HG03378 (cell line): ENCODE measurements around the gene CACNA1B.

Source experiments
- ATAC-seq: cut with Tn5 transposase; IDR thresholded peaks from one replicate; pipeline ENCODE4 v1.9.1; 2021; ENCODE audit warnings: mild to moderate bottlenecking, moderate library complexity; ENCODE audit not compliant: unreplicated experiment

CACNA1B gene

DNA sequence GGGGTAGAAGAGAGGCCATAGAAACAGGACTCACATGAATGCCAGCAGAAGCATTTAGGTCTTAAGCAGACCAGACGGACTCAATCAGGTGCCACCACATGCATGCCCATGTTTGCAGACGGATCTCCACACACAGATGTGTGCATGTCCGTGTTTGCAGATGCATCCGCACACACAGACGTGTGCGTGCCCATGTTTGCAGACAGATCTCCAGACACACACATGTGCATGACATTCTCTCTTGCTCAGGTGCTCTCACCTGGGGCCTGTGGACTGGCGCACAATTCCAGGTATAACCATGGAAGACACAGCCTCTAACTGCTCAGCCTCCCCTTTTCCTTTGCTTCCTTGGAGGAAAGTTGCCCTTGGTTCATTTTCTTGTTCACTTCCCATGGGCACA, 148.3 kb downstream of the CACNA1B start:
- no peak for ATAC-seq

DNA sequence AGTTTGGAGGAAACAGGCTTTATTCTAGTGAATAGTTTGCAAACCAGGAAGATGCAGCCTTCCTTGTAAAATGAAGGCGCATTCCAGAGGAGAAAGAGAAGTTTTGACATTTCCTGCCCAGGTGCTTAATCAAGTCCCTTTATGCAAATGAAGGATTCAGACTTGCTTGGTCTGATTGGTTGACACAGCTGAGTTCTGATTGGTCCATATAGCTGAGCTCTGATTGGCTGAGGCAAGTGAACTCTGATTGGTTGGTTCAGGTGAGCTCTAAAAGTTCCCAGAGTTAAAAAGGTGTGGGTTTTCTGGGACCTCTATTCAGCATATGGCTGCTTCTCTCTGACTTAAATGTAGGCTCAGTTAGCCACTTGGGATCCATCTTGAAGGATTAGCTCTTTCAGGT, 151.0 kb downstream of the CACNA1B start:
- no peak for ATAC-seq

DNA sequence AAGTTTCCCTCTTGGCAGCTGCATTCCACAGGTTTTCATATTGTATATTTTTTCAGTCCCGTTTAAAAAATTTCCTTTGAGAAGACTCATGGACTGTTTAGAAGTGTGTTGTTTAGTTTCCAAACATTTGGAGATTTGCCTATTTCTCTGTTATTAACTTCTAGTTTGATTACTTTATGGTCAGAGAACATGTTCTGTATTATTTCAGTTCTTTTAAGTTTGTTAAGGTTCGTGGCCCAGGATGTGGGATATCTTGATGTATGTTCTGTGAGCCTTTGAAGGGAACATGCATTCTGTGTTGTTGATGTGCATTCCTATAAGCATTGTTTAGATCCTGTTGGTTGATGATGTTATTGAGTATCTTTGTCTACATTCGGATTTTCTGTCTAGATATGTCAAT, 153.6 kb downstream of the CACNA1B start:
- no peak for ATAC-seq

GRCh38 chr9:138033950-138034349, 156.4 kb downstream of the CACNA1B start:
- ATAC-seq: no peak

DNA sequence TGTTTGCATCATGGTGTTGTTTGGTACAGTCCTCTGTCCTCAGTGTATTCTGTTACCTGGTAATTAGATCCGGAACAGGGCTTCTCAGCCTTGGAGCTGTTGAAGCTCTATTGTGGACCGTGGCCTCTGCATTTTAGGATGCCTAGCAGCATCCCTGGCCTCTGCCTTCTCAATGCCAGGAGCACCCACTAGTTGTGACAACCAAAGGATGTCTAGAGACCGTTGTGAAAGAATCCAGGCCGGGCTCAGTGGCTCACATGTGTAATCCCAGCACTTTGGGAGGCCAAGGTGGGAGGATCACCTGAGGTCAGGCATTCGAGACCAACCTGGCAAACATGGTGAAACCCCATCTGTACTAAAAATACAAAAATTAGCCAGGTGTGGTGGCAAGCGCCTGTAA, 159.6 kb downstream of the CACNA1B start:
- ATAC-seq: no peak

- no peak for ATAC-seq
These were observed 160.7 kb downstream of the CACNA1B start for GRCh38 chr9:138038244-138038671.

DNA sequence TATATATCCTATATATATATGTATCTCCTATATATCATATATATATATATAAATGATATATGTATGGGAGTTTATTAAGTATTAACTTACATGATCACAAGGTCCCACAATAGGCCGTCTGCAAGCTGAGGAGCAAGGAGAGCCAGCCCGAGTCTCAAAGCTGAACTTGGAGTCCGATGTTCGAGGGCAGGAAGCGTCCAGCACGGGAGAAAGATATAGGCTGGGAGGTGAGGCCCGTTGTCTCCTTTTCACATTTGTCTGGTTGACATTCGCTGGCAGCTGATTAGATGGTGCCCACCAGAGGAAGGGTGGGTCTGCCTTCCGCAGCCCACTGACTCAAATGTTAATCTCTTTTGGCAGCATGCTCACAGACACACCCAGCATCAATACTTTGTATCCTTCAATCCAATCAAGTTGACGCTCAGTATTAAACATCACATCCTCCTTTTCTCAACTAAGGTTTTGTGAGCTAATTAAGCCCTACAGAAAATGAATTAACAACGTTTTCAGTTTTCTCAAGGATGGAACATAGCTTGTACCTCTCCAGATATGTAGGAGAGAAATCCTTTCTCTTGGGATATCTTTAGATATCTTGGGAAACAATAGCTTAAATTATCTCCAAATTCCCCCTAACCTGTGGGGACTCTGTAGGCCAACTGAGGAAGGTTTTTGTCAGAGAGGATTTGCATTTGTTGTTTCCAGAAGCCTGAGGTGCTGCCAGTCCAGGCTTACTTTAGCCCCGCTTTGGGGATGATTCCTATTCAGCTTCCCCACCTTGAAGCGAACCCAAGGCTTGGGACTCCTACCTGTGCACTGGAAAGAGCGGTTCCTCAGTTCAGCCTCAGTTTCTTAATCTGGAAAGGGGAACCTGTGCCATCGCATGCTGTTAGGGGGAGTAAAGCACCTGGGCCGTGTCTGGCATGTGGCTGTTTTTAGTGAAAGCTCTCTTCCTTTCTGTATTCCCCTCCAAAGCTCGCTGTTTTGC, 163.2 kb downstream of the CACNA1B start:
- no peak for ATAC-seq

DNA sequence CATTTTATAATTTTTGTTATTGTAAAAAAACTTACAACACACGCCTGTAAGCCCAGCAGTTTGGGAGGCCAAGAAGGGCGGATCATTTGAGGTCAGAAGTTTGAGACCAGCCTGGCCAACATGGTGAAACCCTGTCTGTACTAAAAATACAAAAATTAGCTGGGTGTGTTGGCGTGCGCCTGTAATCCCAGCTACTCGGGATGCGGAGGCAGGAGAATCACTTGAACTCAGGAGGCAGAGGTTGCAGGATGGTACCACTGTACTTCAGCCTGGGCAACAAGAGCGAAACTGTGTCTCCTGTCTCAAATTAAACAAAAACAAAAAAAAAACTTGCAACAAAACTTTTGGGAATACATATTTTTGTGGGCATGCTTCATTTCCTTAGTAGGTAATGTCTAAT, 164.6 kb downstream of the CACNA1B start:
- ATAC-seq: no peak

DNA sequence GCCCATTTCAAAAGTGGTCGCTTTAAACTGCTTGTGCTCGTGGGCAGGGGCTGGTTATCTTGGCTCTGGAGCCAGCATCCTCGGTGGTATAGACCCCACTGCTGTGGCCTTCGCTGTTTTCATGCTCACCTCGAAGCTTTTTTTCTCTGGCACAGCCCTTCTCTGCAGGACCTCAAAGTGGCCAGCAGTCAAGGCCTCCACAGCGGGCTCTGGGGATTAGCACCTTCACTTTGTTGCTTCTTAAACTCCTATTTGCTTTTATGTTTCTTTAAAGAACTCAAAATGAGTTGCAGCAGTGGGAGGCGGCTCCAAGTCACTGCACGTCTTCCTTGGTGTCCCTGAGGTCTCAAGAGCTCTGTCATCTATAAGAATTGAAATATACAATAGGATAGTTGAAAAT, 165.1 kb downstream of the CACNA1B start:
- ATAC-seq: no peak

GRCh38 chr9:138043061-138043410, 165.5 kb downstream of the CACNA1B start:
- no peak for ATAC-seq

- ATAC-seq: no peak
These were observed 166.1 kb downstream of the CACNA1B start for GRCh38 chr9:138043411-138044345.

GRCh38 chr9:138044485-138045383, 167.2 kb downstream of the CACNA1B start:
- ATAC-seq: no peak

GRCh38 chr9:138045541-138046490, 168.2 kb downstream of the CACNA1B start:
- ATAC-seq: no peak

GRCh38 chr9:138046641-138047301, 169.2 kb downstream of the CACNA1B start:
- ATAC-seq: no peak

- no peak for ATAC-seq
These were observed 170.0 kb downstream of the CACNA1B start for GRCh38 chr9:138047469-138048040.

GRCh38 chr9:138048184-138048583, 170.6 kb downstream of the CACNA1B start:
- no peak for ATAC-seq

DNA sequence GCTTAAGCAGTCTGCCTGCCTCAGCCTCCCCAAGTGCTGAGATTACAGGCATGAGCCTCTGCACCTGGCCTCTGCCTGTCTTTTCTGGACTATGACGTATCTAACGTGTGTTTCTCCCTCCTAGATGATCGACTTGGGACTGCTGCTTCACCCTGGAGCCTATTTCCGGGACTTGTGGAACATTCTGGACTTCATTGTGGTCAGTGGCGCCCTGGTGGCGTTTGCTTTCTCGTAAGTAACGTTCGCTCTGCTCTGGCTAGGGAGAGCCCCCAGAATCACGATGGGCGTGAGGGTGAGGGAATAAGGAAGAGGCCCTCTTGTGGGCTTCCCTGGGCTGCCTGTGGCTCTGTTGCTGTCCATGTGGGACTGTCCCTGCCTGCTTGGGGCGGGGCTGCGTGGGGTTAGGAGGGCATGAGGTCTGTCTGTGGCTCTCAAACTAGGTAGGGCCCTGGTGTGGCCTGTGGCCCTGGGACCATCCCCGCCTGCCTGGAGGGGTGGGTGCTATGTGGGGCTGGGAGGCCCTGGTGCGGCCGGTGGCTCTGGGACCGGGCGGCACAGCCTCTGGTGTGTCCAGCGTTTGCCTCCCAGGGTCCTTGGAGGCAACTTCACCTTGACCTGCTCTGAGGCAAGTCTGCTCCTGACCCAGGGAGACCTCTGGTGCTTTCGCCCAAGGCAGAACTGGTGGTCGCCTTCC, 171.7 kb downstream of the CACNA1B start:
- no peak for ATAC-seq
